H9 (cell line): ENCODE results near the gene MTTP. TPM values are rescaled to one million over a fixed set of nuclear protein-coding genes. Genes with fewer than 3 reads are reported as not detected.

Experiments used
- DNase-seq: peaks from one replicate; pipeline ENCODE4 v3.0.0-alpha.2; 2017
- H2AFZ ChIP-seq: one replicate; pipeline ENCODE4 v1.6.1; 2013; ENCODE audit warnings: mild to moderate bottlenecking, low read length, control low read depth, moderate library complexity
- H2AK5ac ChIP-seq: 2 replicates; pipeline ENCODE4 v1.6.1; 2013; ENCODE audit warnings: low read length, control low read depth, mixed read lengths; ENCODE audit not compliant: insufficient read length
- H2BK120ac ChIP-seq: one replicate; pipeline ENCODE4 v1.6.1; 2013; ENCODE audit warnings: low read depth, mild to moderate bottlenecking, low read length, control low read depth, inconsistent platforms; ENCODE audit not compliant: poor library complexity, severe bottlenecking
- H2BK12ac ChIP-seq: 2 replicates; pipeline ENCODE4 v1.6.1; 2013; ENCODE audit warnings: low read length, control low read depth, mixed read lengths, low read depth; ENCODE audit not compliant: insufficient read length
- H2BK15ac ChIP-seq: 2 replicates; pipeline ENCODE4 v1.6.1; 2013; ENCODE audit warnings: low read depth, low read length, control low read depth
- H2BK20ac ChIP-seq: one replicate; pipeline ENCODE4 v1.6.1; 2013; ENCODE audit warnings: low read depth, mild to moderate bottlenecking, low read length, control low read depth, inconsistent platforms; ENCODE audit not compliant: poor library complexity, severe bottlenecking
- H2BK5ac ChIP-seq: 2 replicates; pipeline ENCODE4 v1.6.1; 2013; ENCODE audit warnings: low read length, control low read depth, mixed read lengths; ENCODE audit not compliant: insufficient read length
- H3K14ac ChIP-seq: 2 replicates; pipeline ENCODE4 v1.6.1; 2013; ENCODE audit warnings: low read length, control low read depth; ENCODE audit not compliant: insufficient read depth
- H3K18ac ChIP-seq: 2 replicates; pipeline ENCODE4 v1.6.1; 2013; ENCODE audit warnings: low read depth, mild to moderate bottlenecking, mixed read lengths, low read length, control low read depth; ENCODE audit not compliant: insufficient read length
- H3K23ac ChIP-seq: 2 replicates; pipeline ENCODE4 v1.6.1; 2013; ENCODE audit warnings: low read length, control low read depth, mixed read lengths, low read depth; ENCODE audit not compliant: insufficient read length
- H3K23me2 ChIP-seq: 2 replicates; pipeline ENCODE4 v1.6.1; 2013; ENCODE audit warnings: low read depth, mild to moderate bottlenecking, mixed read lengths, low read length, control low read depth; ENCODE audit not compliant: insufficient read length, poor library complexity, severe bottlenecking
- H3K27ac ChIP-seq: 2 replicates; pipeline ENCODE4 v1.5.1; 2013; ENCODE audit warnings: low read length, control low read depth, mixed read lengths, low read depth; ENCODE audit not compliant: insufficient read length
- H3K27me3 ChIP-seq: 2 replicates; pipeline ENCODE4 v1.6.1; 2013; ENCODE audit warnings: low read length, control low read depth, inconsistent platforms; ENCODE audit not compliant: insufficient read depth
- H3K4ac ChIP-seq: 2 replicates; pipeline ENCODE4 v1.6.1; 2013; ENCODE audit warnings: low read depth, mild to moderate bottlenecking, control low read depth, inconsistent platforms, low read length, moderate library complexity
- H3K4me1 ChIP-seq: 2 replicates; pipeline ENCODE4 v1.6.1; 2013; ENCODE audit warnings: low read length, control low read depth, inconsistent platforms; ENCODE audit not compliant: insufficient read depth
- H3K4me2 ChIP-seq: 2 replicates; pipeline ENCODE4 v1.6.1; 2013; ENCODE audit warnings: low read length, control low read depth, mixed read lengths; ENCODE audit not compliant: insufficient read length, insufficient read depth
- H3K56ac ChIP-seq: 2 replicates; pipeline ENCODE4 v1.6.1; 2013; ENCODE audit warnings: low read depth, mild to moderate bottlenecking, mixed read lengths, low read length, control low read depth; ENCODE audit not compliant: insufficient read length
- H3K79me1 ChIP-seq: 2 replicates; pipeline ENCODE4 v1.6.1; 2013; ENCODE audit warnings: low read depth, mild to moderate bottlenecking, moderate library complexity, low read length, control low read depth, inconsistent platforms; ENCODE audit not compliant: insufficient read depth, poor library complexity, severe bottlenecking
- H3K79me2 ChIP-seq: 2 replicates; pipeline ENCODE4 v1.6.1; 2013; ENCODE audit warnings: low read length, control low read depth, inconsistent platforms; ENCODE audit not compliant: insufficient read depth
- H3K9ac ChIP-seq: 2 replicates; pipeline ENCODE4 v1.6.1; 2013; ENCODE audit warnings: low read length, control low read depth, mixed read lengths; ENCODE audit not compliant: insufficient read length; ENCODE audit errors: extremely low read depth
- H3K9me3 ChIP-seq: one replicate; pipeline ENCODE4 v1.6.1; 2013; ENCODE audit warnings: low read depth, low read length, inconsistent platforms; ENCODE audit not compliant: control insufficient read depth
- H3T11ph ChIP-seq: one replicate; pipeline ENCODE4 v1.6.1; 2013; ENCODE audit warnings: mild to moderate bottlenecking, low read length, control low read depth, inconsistent platforms
- H4K20me1 ChIP-seq: one replicate; pipeline ENCODE4 v1.6.1; 2013; ENCODE audit not compliant: control insufficient read depth, insufficient read length, insufficient read depth
- H4K5ac ChIP-seq: 2 replicates; pipeline ENCODE4 v1.6.1; 2013; ENCODE audit warnings: low read depth, mild to moderate bottlenecking, mixed read lengths, low read length, control low read depth; ENCODE audit not compliant: insufficient read length
- H4K8ac ChIP-seq: replicated peaks from 2 replicates; pipeline ENCODE4 v1.6.1; 2013; ENCODE audit warnings: low read length, control low read depth, mixed read lengths, low read depth; ENCODE audit not compliant: insufficient read length
- H4K91ac ChIP-seq: 2 replicates; pipeline ENCODE4 v1.6.1; 2013; ENCODE audit warnings: low read depth, mild to moderate bottlenecking, moderate library complexity, mixed read lengths, low read length, control low read depth; ENCODE audit not compliant: insufficient read length
- H3K27ac Mint-ChIP-seq, 3 experiments: 2 replicates in 2 of 3; 3 replicates in 1 of 3; pipeline ENCODE4 v1.8.0; 2020 to 2021; ENCODE audit warnings: mixed read lengths in 3 of 3, mild to moderate bottlenecking in 1 of 3, moderate library complexity in 1 of 3
- H3K27me3 Mint-ChIP-seq: 2 replicates; pipeline ENCODE4 v1.8.0; 2021; ENCODE audit warnings: low read depth, mild to moderate bottlenecking, moderate library complexity, mixed read lengths
- H3K36me3 Mint-ChIP-seq, 3 experiments: 2 replicates in 2 of 3; 3 replicates in 1 of 3; pipeline ENCODE4 v1.8.0; 2020 to 2021; ENCODE audit warnings: low read depth in 3 of 3, mixed read lengths in 3 of 3; ENCODE audit not compliant: insufficient read depth in 1 of 3
- H3K4me1 Mint-ChIP-seq, 2 experiments: 2 replicates each; pipeline ENCODE4 v1.8.0; 2020; ENCODE audit warnings: mixed read lengths in 2 of 2
- H3K4me3 Mint-ChIP-seq, 2 experiments: 2 replicates in 1 of 2; 3 replicates in 1 of 2; pipeline ENCODE4 v1.8.0; 2020 to 2021; ENCODE audit warnings: mild to moderate bottlenecking in 2 of 2, mixed read lengths in 2 of 2, moderate library complexity in 1 of 2
- H3K9me3 Mint-ChIP-seq, 2 experiments: 2 replicates in 1 of 2; 3 replicates in 1 of 2; pipeline ENCODE4 v1.8.0; 2020; ENCODE audit warnings: mild to moderate bottlenecking in 2 of 2, mixed read lengths in 2 of 2, moderate library complexity in 1 of 2
- CTCF ChIP-seq: fragments of 200-600 bp; sonication (generic); conservative IDR thresholded peaks from 3 replicates; pipeline ENCODE4 v1.8.0; 2021; ENCODE audit warnings: antibody characterized with exemption, mild to moderate bottlenecking
- WGBS: extraction: QIAGEN DNeasy Blood & Tissue Kit; methylation state at CpG from one replicate; pipeline ENCODE4 v1.1.7; 2013; ENCODE audit warnings: missing lambda C conversion rate, low lambda C conversion rate, mixed read lengths; ENCODE audit not compliant: insufficient read length; ENCODE audit errors: extremely low coverage; 5-methylcytosine and 5-hydroxymethylcytosine counted together
- total RNA-seq: library from RNA; stranded (reverse); gene quantifications from 2 replicates; pipeline ENCODE4 v1.2.1, GENCODE V29; 2021

MTTP gene
- total RNA-seq, 1 experiment from 2014 or later, result 0.46 TPM

GRCh38 chr4:99573735-99574368 lies 772 bp upstream of the MTTP start:
- H3K79me1 ChIP-seq, result no peaks in the 10 kb centered on the region
- WGBS, result no CpG with 5 or more reads among the region's 1 CpG
- H3K4ac ChIP-seq, result no peak overlapping the region
- no peaks in the 10 kb centered on the region; the same call in 1 of the 2 replicates for H3K4me1 ChIP-seq
- H3K79me2 ChIP-seq, result no peaks in the 10 kb centered on the region
- H2AFZ ChIP-seq, result no peak overlapping the region
- no peak overlapping the region for H3T11ph ChIP-seq
- no peak overlapping the region for H3K9ac ChIP-seq
- Mint-ChIP-seq H3K9me3 (no peaks in the 10 kb centered on the region), H3K27me3 (no peaks in the 10 kb centered on the region), H3K4me1 (peaks cover 9 to 11% of the 10 kb centered on the region in 2 experiments), H3K36me3 (no peaks in the 10 kb centered on the region), H3K4me3 (no peak overlapping the region), H3K27ac (no peak overlapping the region)
- no peak overlapping the region for H3K4me2 ChIP-seq
- no peak for TF ChIP-seq CTCF
- no peak overlapping the region for H3K56ac ChIP-seq
- H4K20me1 ChIP-seq, result no peaks in the 10 kb centered on the region
- no peak overlapping the region for H3K23ac ChIP-seq
- H3K27me3 ChIP-seq, result no peaks in the 10 kb centered on the region
- H2BK5ac ChIP-seq, result no peak overlapping the region
- no peak overlapping the region for H4K91ac ChIP-seq
- H2BK15ac ChIP-seq, result no peak overlapping the region
- no peak overlapping the region for H4K8ac ChIP-seq
- H4K5ac ChIP-seq, result no peak overlapping the region
- no peak overlapping the region for H3K14ac ChIP-seq
- H3K23me2 ChIP-seq, result no peaks in the 10 kb centered on the region
- H2BK120ac ChIP-seq, result no peak overlapping the region
- H2BK12ac ChIP-seq, result no peak overlapping the region
- H3K18ac ChIP-seq, result no peak overlapping the region
- DNase-seq, result no peak
- no peak overlapping the region for H3K27ac ChIP-seq
- H2AK5ac ChIP-seq, result no peak overlapping the region
- H3K9me3 ChIP-seq, result no peaks in the 10 kb centered on the region
- H2BK20ac ChIP-seq, result no peak overlapping the region
